ENCODE data around the gene TFF3. TPM values are rescaled to one million over a fixed set of nuclear protein-coding genes. Genes with fewer than 3 reads are reported as not detected.

The TFF3 gene
- total RNA-seq, 1 donor from 2014 or later, result 6.1 TPM

DNA sequence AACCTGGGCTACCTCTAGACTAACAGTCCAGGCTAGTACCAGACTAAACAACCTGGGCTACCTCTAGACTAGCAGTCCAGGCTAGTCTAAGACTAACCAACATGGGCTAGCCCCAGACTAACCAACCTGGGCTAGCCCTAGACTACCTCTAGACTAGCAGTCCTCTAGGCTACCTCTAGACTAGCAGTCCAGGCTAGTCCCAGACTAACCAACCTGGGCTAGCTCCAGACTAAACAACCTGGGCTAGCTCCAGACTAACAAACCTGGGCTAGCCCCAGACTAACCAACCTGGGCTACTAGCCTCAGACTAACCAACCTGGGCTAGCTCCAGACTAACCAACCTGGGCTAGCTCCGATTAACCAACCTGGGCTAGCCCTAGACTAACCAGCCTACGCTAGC, 33.6 kb upstream of the TFF3 start:
- ATAC-seq, result no peak
- peak; percentile 2 for DNase-seq (ENCODE audit: low spot score)
- intact Hi-C loops (cut with DNase I), result no loop called here

DNA sequence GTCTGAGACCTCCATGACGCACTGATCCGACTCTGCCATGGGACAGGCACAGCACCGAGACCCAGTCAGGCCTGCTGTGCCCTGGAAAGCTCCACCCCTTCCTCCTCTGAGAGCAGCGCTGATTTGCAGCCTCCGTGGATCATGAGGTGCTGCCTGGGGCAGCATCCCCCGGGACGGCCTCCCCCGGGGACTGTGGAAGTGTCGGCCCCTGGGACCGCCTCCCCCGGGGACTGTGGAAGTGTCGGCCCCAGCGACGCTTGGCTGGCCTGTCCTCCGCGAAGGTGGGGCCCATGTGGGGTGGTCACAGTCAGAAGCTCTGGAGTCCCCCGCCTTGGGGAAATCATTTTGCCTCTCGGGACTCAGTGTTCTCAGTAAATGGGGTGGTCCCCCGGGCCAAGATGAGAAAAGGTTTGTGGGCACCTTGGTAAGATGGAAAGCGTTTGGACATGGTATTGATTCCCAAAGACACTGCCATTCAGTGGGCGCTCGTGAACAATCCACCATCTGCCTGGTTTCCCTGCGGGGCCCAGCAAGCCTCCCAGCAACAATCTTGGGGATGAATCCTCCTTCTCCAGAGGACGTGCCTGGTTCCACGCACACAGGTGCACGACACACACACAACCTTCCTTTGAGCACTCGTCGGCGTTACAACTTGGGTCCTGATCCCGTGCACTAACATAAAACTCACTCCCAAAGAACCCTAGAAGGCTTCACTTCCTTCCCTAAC, 32.6 kb upstream of the TFF3 start:
- DNase-seq (ENCODE audit: low spot score) (no peak), ATAC-seq (no peak)
- intact Hi-C loops (cut with DNase I), result no loop called here

DNA sequence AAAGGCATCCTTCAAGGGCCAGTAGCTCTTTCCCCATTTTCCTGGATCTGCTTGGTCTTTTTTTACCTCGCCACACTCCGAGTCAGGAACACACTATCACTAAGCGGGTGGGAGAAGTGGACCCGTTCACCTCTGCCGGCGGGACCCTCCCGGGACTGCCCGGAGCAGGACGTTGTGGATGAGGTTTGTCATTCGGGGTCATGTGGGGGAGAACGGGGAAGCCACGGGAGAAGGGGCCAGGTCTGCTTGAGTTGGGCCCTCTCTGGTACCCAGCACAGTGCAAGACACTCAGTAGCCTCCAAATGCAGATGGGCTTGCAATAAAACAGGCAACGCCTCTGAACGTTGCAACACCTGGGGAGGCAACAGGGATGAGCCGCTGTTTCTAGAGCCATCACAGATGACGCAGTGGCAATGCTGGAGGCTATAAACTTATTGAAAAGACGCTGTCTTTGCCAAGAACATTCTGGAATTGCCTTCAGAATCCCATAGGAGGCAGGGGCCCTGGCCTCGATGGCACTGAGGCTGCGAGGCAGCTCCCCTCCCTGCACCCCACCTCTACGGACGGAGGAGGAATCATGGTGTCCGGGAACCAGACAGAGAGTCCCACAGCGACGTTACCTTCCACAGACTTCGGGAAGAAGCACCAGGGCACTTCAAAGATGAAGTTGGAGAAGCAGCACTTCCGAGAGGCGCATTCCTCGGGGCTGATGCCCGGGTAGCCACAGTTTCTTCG, 31.8 kb upstream of the TFF3 start:
- DNase-seq (ENCODE audit: low spot score) (no peak), ATAC-seq (no peak)
- intact Hi-C loops (cut with DNase I), result no loop called here

DNA sequence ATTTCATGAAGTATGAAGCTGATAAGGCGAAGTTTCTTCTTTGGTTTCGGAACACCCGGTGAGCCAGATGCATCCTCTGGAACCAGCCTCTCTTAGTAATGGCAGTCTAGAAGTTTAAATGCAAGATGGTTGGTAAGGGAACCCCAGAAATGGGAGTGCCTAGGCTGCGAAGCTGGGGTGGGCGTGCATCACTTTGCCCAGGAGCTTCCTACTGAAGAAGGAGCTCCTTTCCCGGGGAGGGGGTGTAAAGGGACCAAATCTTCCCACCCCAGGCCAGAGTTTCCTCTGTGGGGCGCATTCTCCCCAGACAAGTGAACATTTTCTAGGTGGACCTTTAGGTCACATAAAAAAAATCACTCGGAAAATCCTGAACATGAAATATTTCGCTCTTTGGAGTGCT, 31.2 kb upstream of the TFF3 start:
- intact Hi-C loops (cut with DNase I), result no loop called here
- DNase-seq (ENCODE audit: low spot score) (no peak), ATAC-seq (no peak)

DNA sequence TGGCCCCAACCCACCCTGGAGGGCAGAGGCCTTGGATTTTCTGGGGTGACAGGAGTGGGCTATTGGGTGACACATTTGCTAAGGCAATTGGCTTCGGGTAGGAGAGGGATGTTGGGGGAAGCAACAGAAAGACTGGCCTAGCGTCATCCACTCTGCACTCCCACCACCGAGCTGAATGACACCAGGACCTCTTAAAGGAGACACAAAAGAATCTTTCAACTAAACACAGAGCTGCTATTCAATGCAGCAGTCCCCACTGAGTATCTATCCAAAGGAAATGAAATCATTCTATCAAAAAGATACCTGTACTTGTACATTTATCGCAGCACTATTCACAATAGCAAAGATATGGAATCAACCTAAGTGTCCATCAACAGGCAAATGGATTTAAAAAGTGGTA, 29.4 kb upstream of the TFF3 start:
- DNase-seq (ENCODE audit: low spot score), result no peak
- ATAC-seq, result no peak
- intact Hi-C loops (cut with DNase I), result no loop called here

DNA sequence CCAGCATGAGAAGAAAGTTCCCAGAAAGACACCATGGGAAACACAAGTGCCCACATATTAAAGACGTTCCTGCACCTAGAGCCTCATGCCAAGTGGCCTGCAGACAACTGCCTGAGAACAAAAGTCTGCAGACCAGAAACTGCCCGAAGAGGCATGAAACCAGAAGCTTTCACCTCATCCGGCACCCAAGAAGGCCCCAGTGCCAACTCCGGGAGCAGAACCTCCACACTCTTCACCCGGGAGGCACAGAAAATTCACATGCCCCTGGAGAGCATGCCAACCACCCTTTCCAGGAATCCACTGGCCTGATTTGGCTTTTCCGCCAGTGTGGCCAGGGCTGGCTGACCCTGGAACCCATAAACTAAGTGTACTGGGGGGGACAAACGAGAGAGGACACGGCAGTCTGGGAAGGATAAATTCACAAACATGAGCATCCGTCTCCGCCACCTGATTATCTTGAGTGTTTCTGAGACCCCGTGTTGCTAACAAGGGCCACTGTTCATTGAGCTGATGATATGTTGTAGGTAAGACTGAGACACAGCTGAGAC, 28.8 kb upstream of the TFF3 start:
- no peak for DNase-seq (ENCODE audit: low spot score)
- intact Hi-C loops (cut with DNase I), result no loop called here
- no peak for ATAC-seq

DNA sequence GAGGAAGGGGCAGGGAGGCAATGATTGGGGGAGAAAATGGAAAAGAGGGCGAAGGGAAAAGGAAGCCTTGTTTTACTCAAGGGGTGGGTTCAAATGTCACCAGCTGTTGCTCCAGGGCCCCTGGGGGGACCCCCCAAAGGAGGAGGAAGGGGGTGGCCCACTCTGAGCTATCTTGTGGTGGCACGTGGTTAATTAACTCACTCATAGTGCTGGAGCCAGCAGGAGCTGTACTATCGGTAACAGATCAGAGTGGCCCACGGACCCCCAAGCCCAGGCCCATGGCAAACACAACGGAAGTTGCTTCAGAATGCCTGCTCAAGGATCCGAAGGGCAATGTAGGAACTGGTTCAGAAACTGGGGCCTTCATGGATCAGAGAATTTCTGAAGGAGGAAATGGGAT, 28.3 kb upstream of the TFF3 start:
- no peak for ATAC-seq

DNA sequence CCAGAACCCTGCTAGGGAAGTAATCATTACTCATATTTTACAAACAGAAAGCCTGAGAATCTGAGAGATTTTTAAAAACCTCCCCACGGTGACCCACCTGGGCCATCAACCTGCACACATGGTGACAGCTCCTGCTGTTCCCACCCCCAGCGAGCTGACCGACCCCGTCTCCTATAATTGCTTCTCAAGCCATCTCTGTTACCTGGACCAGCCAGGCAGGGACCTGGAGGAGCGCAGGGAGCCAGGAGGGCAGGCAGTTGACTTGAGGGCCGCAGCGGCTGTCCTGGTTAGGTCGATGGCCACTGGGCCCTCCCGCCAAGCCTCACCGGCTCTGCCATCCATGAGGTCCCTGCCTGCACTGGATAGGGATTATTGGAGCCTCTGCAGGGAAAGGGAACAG, 27.9 kb upstream of the TFF3 start:
- DNase-seq (ENCODE audit: low spot score) (no peak), ATAC-seq (no peak)
- intact Hi-C loops (cut with DNase I), result no loop called here

More for the DNA sequence above, 28.3 kb upstream of the TFF3 start:
- no peak for DNase-seq (ENCODE audit: low spot score)
- intact Hi-C loops (cut with DNase I), result no loop called here

DNA sequence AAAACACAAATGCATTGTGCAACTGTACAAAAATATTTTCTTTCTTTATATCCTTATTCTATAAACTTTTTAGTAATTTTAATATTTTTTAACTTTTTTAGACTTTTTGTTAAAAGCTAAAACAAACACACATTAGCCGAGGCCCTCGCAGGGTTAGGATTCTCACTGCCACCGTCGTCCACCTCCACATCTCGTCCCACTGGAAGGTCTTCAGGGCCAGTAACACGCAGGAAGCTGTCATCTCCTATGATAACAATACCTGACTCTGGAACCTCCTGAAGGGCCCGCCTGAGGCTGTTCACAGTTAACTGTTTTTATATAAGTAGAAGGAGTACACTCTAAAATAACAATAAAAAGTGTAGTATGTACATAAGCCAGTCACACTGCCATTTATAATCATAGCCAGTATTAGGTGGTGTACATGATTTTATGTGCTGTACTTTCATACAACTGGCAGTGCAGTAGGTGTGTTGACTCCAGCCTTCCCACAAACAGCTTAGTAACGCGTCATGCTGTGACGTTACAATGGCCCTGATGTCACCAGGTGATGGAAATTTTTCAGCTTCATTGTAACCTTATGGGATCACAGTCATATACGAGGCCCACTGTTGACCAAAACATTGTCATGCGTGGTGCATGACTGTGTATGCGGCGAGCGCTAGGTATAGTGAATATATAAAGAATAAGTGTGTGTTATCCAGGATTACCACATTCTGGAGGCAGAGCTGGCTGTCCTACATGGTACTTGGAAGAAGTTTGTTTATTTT, 26.8 kb upstream of the TFF3 start:
- DNase-seq (ENCODE audit: low spot score), result no peak
- intact Hi-C loops (cut with DNase I), result no loop called here
- no peak for ATAC-seq

DNA sequence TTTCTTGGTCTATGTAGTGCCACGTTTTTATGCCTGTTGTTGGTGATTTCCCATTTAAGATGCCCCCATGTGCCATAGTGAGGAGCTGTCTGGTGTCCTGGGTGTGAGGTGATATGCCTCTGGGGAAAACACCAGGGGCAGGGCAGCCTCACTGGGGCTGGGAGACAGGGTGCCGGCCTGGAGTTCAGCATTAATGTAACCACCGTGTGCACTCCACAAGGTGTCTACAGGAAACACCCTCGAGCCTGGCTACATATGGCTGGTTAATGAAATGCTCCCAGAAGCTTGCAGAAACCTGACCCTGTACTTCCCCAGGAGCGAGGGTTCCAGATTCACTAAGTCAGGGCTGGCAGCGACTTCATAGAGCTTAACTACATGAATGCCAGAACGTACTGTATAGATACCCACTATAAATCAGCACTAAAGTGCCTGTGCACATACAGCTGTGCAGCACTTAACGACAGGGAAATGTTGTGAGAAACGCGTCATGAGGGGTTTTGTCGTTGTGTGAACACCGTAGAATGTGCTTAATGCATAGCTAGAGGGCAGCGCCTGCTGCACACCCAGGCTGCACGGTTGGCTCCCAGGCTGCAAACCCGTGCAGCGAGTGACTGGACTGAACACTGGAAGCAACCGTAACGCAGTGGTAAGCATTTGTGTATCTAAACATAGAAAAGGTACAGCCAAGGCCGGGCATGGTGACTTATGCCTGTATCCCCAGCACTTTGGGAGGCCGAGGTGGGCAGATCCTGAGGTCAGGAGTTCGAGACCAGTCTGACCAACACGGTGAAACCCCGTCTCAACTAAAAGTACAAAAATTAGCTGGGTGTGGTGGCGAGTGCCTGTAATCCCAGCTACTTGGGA, 25.2 kb upstream of the TFF3 start:
- DNase-seq (ENCODE audit: low spot score), result no peak
- ATAC-seq, result no peak
- intact Hi-C loops (cut with DNase I), result no loop called here

DNA sequence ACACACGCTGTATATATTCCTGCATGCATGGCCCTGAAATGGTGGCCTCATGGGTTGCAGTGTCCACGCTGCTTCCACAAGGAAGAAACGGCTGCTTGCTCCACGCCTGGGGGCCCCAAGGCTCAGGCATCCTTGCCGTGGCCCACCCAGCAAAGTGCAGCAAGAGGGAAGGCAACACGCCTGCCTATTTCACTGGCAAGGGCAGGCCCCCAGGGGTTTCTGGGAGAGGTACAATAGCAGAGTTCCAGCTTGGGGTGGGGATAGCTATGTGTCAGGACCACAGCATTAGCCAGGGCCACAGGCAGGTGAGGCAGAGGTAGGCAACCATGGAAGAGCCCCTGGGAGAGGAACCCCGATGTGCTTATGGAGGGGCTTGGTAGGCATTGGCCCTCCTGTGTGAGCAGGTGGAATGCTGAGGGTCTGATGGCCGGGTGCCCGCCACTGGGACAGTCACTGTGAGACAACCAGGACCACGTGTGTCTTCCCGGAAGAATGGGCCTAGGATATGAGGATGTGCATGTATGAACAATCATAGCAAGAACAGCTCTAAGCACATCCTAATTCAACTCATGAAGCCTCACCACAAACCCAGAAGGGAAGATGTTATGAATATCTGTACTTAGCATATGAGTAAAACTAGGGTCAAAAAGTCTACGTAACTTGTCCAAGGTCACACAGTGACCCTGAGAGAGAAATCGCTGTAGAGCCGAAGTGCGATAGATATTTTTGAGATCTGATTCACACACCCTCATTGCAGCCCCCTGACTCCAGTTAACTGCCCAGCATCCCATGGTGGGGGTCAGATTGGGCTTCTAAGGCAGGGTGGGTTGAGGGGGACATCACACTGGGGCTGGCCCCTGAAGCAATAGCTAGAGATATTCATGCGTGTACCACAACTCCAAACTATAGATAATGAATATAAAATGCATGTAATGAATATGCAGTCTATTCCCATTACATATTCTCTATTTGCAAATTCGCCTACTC, 23.8 kb upstream of the TFF3 start:
- intact Hi-C loops (cut with DNase I), result no loop called here
- peak; percentile 48 for DNase-seq (ENCODE audit: low spot score)
- ATAC-seq, result no peak

DNA sequence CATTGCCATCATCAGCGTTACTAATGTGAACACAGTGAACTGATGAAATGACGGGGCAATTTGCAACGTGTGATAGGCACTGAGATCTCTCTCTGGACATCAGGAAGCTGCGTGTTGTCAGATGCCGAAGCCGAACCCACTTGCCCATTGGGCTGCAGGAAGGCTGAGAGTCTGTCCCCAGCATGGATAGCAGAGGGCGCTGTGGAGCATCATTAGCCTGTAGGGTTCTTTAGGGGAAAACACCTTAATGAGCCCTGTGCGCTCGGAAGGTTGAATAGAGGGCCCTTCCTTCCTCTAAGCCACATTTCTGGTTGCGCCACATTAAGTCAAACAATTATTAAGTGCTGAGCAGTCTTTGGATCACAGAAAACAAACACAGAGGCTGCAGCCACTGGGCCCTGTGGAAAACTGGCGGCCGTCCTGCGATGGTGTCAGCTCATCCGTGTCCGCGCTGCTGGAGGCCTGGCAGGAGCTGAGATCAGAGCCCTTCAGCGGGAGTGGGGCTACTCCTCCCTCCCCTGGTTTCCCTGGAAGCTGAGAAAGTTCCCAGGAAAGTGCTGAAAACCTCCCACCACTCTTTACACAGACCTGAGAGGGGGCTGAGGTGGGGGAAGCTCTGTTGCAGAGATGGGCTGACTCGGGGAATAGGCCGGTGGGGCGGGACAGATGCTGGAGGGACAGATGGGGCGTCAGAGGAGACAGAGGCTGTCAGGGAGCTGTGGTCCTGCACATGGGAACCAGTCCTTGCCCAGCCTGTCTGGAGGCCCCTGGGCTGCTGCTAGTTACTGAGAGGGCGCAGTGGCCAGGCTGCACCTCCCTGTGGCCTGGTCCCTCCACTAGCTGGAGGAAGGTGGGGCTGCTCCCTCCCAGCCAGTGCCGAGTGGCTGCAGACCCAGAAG, 22.9 kb upstream of the TFF3 start:
- DNase-seq (ENCODE audit: low spot score) (peak; percentile 78), ATAC-seq (peak; percentile 80)
- intact Hi-C loops (cut with DNase I), result no loop called here

DNA sequence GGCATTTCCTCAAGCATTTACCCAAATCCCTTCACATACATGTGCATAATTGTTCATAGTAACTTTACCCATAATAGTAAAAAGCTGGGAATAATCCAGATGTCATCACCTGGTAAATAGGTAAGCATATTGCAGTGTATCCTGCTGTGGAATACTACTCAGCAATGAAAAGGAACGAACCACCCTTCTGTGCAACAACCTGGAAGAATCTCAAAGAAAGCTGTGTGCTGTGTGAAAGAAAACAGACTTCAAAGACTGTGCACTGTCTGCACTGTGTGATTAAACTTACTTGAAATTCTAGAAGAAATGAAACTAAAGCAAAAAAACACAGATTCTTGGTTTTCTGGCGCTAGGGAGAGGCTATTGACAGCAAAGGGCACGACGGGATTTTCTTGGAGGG, 22.1 kb upstream of the TFF3 start:
- no peak for DNase-seq (ENCODE audit: low spot score)
- no peak for ATAC-seq

DNA sequence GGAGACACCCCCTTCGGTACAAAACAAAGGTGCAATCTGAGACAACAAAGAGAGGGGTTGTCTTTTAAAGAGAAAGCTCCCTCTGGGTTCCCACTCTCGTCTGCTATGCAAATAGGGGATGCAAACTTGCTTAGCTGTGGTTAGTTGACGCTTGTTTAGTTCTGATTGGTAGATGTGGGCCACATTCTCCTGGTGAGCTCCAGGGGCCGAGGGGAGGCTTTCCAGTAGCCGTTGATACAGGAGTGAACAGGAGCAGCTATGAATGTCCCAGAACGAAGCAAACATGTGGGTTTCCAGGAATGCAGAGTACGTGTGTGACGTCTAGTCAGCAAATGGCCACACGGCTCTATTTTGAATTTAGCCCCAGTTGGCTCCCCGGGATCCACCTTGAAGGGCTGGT, 20.8 kb upstream of the TFF3 start:
- intact Hi-C loops (cut with DNase I), result no loop called here
- DNase-seq (ENCODE audit: low spot score), result no peak
- ATAC-seq, result no peak

More for the DNA sequence above, 22.1 kb upstream of the TFF3 start:
- intact Hi-C loops (cut with DNase I), result no loop called here

DNA sequence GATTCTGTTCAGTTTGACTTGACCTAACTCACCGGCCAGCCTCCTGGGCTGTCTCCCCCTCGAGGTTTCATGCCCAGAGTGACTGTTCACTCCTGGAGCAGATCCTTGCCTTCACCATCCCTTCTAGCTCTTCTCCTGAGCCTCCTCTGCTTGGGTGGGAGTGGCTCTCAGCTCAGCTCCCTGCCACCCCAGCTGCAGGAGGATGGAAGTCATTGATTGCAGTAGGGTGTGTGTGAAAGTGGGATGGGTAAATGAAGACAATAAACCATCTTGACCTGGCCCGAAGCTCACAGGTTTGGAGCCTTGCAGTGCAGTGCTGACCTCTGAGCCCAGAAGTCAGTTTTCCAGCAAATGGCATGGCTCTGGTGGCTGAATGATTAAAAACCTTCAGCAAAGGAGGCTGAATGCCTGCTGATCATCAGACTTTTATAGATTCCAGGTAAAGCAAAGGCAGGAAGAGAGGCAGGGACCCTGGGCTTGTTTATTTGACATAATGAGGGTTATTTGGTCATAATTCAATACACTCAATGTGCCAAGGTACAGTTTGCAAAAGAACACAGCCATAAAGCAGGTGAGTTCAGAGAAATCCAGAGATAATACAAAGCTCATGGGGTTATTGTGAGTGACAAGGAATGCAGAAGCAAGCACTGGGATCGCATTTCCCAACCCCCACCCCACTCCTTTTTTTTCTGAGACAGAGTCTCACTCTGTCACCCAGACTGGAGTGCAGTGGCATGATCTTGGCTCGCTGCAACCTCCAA, 17.5 kb upstream of the TFF3 start:
- ATAC-seq (no peak), DNase-seq (ENCODE audit: low spot score) (no peak)
- intact Hi-C loops (cut with DNase I), result no loop called here

DNA sequence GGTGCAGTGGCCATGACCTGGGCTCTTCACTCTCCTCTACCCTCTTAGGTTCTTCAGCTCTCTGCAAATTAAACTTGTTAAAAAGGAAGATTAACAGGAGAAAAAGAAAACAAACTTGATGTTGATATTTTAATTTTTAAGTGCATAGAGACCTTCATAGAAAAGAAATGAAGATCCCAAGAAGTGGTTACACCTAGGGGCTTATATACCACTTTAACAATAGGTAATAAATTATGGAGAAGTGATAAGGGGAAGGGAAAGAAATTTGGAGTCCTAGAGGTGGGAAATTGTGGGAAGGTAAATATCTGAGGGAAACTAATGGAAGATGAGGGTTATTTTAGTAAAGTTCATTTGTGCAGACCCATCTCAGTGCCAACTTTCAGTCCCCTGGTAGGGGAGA, 16.5 kb upstream of the TFF3 start:
- ATAC-seq, result no peak
- intact Hi-C loops (cut with DNase I), result no loop called here
- DNase-seq (ENCODE audit: low spot score), result no peak
